Parathyroid adenoma (tissue), 2 donors: ENCODE measurements around the gene ACSM2B.
"Not testable (repeated sequence)": the region's sequence is repeated elsewhere in the genome, so short reads cannot be mapped to it uniquely, and the experiment has no call there.

Source experiments
- H2AFZ ChIP-seq: fragments of 300-600 bp; sonication (generic); one replicate; pipeline ENCODE4 v1.7.0; 2017; ENCODE audit warnings: antibody characterized with exemption, mild to moderate bottlenecking
- H3K27ac ChIP-seq: fragments of 300-600 bp; sonication (generic); one replicate; pipeline ENCODE4 v1.7.0; 2017
- H3K27me3 ChIP-seq: fragments of 300-600 bp; sonication (generic); one replicate; pipeline ENCODE4 v1.7.0; 2017; ENCODE audit warnings: low read length; ENCODE audit not compliant: control insufficient read depth, insufficient read depth
- H3K36me3 ChIP-seq: fragments of 300-600 bp; sonication (generic); one replicate; pipeline ENCODE4 v1.7.0; 2017; ENCODE audit warnings: low read length; ENCODE audit not compliant: control insufficient read depth, insufficient read depth
- H3K4me1 ChIP-seq: fragments of 300-600 bp; sonication (generic); one replicate; pipeline ENCODE4 v1.7.0; 2017; ENCODE audit warnings: control low read depth
- H3K4me2 ChIP-seq: fragments of 300-600 bp; sonication (generic); one replicate; pipeline ENCODE4 v1.7.0; 2017; ENCODE audit warnings: low read length
- H3K4me3 ChIP-seq: fragments of 300-600 bp; sonication (generic); one replicate; pipeline ENCODE4 v1.7.0; 2017; ENCODE audit warnings: low read depth, low read length
- H3K79me2 ChIP-seq: fragments of 300-600 bp; sonication (generic); one replicate; pipeline ENCODE4 v1.7.0; 2017; ENCODE audit warnings: control low read depth
- H3K9ac ChIP-seq: fragments of 300-600 bp; sonication (generic); one replicate; pipeline ENCODE4 v1.7.0; 2017; ENCODE audit warnings: mild to moderate bottlenecking
- H3K9me3 ChIP-seq: fragments of 300-600 bp; sonication (generic); one replicate; pipeline ENCODE4 v1.7.0; 2017; ENCODE audit warnings: low read length; ENCODE audit not compliant: control insufficient read depth
- CTCF ChIP-seq: fragments of 300-600 bp; sonication (generic); IDR thresholded peaks from one replicate; pipeline ENCODE4 v1.7.0; 2017; ENCODE audit warnings: antibody characterized with exemption, mild to moderate bottlenecking
- donor health status: primary hyperparathyroidism.

The ACSM2B gene

DNA sequence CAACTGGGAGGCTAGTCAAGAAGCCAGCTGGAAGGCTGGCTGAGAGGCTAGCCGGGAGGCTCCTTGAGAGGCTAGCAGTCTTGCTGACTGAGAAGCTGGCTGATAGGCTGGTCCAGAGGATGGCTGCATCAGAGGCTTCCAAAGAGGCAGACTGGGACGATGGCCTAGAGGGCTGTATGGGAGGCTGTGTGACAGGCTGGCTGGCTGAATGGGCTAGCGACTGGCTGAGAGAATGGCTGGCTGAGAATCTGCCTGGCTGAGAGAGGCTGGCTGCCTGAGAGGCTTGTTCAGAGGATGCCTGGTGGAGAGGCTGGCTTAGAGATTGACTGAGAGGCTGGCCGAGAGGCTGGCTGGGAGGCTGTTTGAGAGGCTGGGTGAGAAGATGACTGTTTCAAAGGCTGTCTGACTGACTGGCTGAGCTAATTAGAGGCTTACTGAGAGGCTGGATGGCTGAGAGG, 34.8 kb upstream of the ACSM2B start:
- TF ChIP-seq CTCF: no peak
- H2AFZ ChIP-seq: peak overlapping the region; percentile 22
- H3K79me2 ChIP-seq: no peaks in the 10 kb centered on the region
- no peaks in the 10 kb centered on the region for H3K36me3 ChIP-seq
- H3K4me1 ChIP-seq: no peaks in the 10 kb centered on the region
- no peak overlapping the region for H3K4me3 ChIP-seq
- H3K9ac ChIP-seq: no peak overlapping the region
- no peak overlapping the region for H3K4me2 ChIP-seq
- no peaks in the 10 kb centered on the region for H3K9me3 ChIP-seq
- H3K27ac ChIP-seq: no peak overlapping the region
- no peaks in the 10 kb centered on the region for H3K27me3 ChIP-seq

- Histone ChIP-seq H3K9ac (no peak overlapping the region), H3K4me3 (no peak overlapping the region)
Measured at GRCh38 chr16:20610211-20610891, 34.2 kb upstream of the ACSM2B start.

GRCh38 chr16:20602205-20602604, 26.0 kb upstream of the ACSM2B start:
- not testable (repeated sequence) for H3K27me3 ChIP-seq, H3K27ac ChIP-seq, H3K4me1 ChIP-seq, H3K9me3 ChIP-seq, H3K36me3 ChIP-seq, H3K4me3 ChIP-seq, H3K4me2 ChIP-seq, H3K79me2 ChIP-seq, H3K9ac ChIP-seq, H2AFZ ChIP-seq

More at GRCh38 chr16:20610211-20610891, 34.2 kb upstream of the ACSM2B start:
- no peak overlapping the region for H3K27ac ChIP-seq
- H3K27me3 ChIP-seq: no peaks in the 10 kb centered on the region
- no peaks in the 10 kb centered on the region for H3K4me1 ChIP-seq
- no peak overlapping the region for H2AFZ ChIP-seq
- no peak for TF ChIP-seq CTCF
- H3K9me3 ChIP-seq: no peaks in the 10 kb centered on the region
- no peak overlapping the region for H3K4me2 ChIP-seq
- no peaks in the 10 kb centered on the region for H3K79me2 ChIP-seq
- H3K36me3 ChIP-seq: no peaks in the 10 kb centered on the region

GRCh38 chr16:20599475-20599874, 23.3 kb upstream of the ACSM2B start:
- H3K79me2 ChIP-seq, H3K4me3 ChIP-seq, H3K9me3 ChIP-seq, H3K4me2 ChIP-seq, H3K27me3 ChIP-seq, H2AFZ ChIP-seq, H3K27ac ChIP-seq, H3K4me1 ChIP-seq, H3K36me3 ChIP-seq, H3K9ac ChIP-seq: not testable (repeated sequence)

DNA sequence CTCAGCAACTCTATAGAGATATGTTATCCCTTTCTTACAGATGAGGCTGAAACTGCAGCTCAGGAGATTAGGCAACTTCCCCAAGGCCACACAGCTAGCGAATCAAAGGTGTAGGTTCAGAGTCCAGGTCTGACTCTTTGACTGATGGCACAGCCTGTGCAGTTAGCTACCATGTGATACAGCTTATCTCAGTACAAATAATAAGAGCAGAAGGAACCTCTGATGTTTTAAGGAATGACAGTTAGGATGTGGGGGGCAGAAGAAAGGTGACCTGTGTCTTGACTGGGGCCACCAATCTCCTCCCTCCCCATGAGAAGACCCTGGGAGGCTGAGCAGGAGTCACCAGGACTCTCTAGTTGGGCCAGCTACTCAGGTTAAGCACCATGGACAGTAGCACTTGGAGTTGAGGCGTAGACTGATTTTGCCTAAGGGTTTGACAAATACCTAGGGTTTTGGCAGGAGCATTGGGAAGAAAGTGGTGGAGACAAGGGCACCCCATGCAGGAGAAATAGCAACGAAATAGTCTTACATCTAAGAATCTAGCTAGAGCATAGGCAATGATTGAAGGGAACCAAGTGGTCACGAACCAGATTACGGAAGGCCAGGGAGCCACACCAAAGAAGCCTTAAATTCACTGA, 22.8 kb upstream of the ACSM2B start:
- Histone ChIP-seq H3K9ac (no peak overlapping the region), H3K27ac (no peak overlapping the region), H3K9me3 (no peaks in the 10 kb centered on the region), H2AFZ (no peak overlapping the region), H3K36me3 (no peaks in the 10 kb centered on the region), H3K4me3 (no peak overlapping the region), H3K4me2 (no peak overlapping the region), H3K4me1 (no peaks in the 10 kb centered on the region), H3K79me2 (no peaks in the 10 kb centered on the region), H3K27me3 (no peaks in the 10 kb centered on the region)
- TF ChIP-seq CTCF: no peak

GRCh38 chr16:20595694-20596093, 19.5 kb upstream of the ACSM2B start:
- H3K79me2 ChIP-seq, H3K27ac ChIP-seq, H3K9me3 ChIP-seq, H3K4me2 ChIP-seq, H3K9ac ChIP-seq, H3K36me3 ChIP-seq, H3K27me3 ChIP-seq, H2AFZ ChIP-seq, H3K4me1 ChIP-seq, H3K4me3 ChIP-seq: not testable (repeated sequence)

DNA sequence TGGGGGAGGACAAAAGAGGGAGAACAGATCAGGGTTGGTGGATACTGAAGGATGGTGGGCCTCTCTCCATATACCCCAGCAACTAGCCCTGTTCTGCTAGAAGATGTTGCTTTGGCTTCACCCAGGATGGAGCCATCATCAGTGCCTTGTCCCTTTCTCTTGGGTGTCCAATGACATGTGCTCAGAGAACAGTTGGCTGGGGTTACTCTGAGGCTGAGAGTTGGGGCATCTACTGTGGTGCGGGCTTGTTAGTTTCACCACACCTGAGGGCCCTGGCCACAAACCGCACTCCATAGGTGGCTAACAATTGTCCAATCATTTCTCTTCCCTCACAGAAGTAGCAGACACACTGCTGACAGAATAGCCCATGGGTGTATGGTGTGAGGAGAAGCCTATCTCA, 18.9 kb upstream of the ACSM2B start:
- H3K9me3 ChIP-seq, H3K36me3 ChIP-seq, H3K4me3 ChIP-seq, H3K27ac ChIP-seq, H2AFZ ChIP-seq, H3K27me3 ChIP-seq, H3K9ac ChIP-seq, H3K79me2 ChIP-seq, H3K4me2 ChIP-seq, H3K4me1 ChIP-seq: not testable (repeated sequence)

DNA sequence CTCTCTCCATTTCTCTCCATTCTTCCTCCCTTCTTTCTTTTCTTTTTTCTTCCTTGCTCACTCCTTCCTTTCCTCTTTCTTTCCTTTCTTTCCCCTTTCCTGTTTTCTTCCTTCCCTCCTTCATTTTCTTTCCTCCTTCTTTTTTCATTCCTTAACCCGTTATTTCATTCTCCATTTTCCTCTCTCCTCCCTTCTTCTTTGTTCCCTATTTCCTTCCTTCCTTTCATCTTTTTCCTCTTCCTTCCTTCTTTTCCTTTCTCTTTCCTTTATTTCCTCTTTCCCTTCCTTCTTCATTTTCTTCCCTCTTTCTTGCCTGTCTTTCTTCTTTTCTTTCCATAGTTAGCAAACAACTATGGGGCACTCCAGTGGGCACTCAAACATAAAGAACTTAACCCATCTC, 16.6 kb upstream of the ACSM2B start:
- not testable (repeated sequence) for H3K9me3 ChIP-seq, H3K79me2 ChIP-seq, H3K4me2 ChIP-seq, H3K27ac ChIP-seq, H3K27me3 ChIP-seq, H3K36me3 ChIP-seq, H2AFZ ChIP-seq, H3K4me1 ChIP-seq, H3K4me3 ChIP-seq, H3K9ac ChIP-seq
